ENCODE measurements around the gene ZNF256. TPM values are rescaled to one million over a fixed set of nuclear protein-coding genes. Genes with fewer than 3 reads are reported as not detected.

The ZNF256 gene
- total RNA-seq, 1 donor from 2014 or later: 5.1 TPM

DNA sequence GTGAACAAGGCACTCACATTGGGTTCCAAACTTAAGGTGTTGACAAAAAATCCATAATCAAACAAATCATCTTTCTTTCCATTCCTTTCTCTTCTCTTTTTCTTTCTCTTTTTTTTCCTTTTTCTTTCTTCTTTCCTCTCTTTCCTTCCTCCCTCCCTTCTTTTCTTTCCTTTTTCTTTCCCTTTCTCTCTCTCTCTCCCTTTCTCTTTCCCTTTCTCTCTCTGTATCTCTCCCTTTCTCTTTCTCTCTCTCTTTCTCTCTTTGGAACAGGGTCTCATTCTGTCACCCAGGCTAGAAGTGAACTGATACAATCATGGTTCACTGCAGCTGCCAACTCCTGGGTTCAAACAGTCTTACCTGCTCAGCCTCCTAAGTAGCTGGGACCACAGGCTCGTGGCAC, 14.3 kb upstream of the ZNF256 start:
- H3K27ac Mint-ChIP-seq (ENCODE audit: unreplicated experiment): no peak overlapping the region
- DNase-seq (ENCODE audit: low spot score): no peak
- H3K27me3 Mint-ChIP-seq (ENCODE audit: low read depth): no peaks in the 10 kb centered on the region
- H3K36me3 Mint-ChIP-seq (ENCODE audit: low read depth): peaks cover 33% of the 10 kb centered on the region
- peaks cover 46% of the 10 kb centered on the region for H3K9me3 Mint-ChIP-seq (ENCODE audit: low read depth)
- no peak overlapping the region for H3K4me3 Mint-ChIP-seq (ENCODE audit: unreplicated experiment)
- TF ChIP-seq, protein P1, sequence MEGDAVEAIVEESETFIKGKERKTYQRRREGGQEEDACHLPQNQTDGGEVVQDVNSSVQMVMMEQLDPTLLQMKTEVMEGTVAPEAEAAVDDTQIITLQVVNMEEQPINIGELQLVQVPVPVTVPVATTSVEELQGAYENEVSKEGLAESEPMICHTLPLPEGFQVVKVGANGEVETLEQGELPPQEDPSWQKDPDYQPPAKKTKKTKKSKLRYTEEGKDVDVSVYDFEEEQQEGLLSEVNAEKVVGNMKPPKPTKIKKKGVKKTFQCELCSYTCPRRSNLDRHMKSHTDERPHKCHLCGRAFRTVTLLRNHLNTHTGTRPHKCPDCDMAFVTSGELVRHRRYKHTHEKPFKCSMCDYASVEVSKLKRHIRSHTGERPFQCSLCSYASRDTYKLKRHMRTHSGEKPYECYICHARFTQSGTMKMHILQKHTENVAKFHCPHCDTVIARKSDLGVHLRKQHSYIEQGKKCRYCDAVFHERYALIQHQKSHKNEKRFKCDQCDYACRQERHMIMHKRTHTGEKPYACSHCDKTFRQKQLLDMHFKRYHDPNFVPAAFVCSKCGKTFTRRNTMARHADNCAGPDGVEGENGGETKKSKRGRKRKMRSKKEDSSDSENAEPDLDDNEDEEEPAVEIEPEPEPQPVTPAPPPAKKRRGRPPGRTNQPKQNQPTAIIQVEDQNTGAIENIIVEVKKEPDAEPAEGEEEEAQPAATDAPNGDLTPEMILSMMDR (IDR thresholded peaks at IDR 0.05): no peak
- H3K4me1 Mint-ChIP-seq (ENCODE audit: low read depth): no peaks in the 10 kb centered on the region

DNA sequence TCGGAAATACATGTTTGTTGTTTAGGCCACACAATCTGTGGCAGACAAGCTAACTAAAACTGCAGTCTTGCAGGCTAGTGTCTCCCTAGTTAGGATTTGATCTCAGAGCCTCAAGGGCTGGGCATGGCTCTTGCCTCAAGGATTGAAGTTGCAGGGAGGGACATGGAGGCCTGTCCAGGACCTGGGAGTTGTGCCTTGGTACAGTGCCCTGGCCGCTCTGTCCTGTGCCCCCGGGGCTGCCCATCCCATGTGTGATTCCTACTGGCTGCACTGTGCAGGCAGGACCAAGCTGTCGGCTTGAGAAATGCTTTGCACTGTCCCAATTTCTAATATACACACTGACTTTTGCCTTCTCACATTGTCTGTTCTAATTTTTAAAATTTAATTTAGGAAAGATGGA, 7.5 kb upstream of the ZNF256 start:
- TF ChIP-seq, protein P1 (IDR thresholded peaks at IDR 0.05): no peak
- no peak overlapping the region for H3K27ac Mint-ChIP-seq (ENCODE audit: unreplicated experiment)
- H3K27me3 Mint-ChIP-seq (ENCODE audit: low read depth): no peaks in the 10 kb centered on the region
- H3K4me1 Mint-ChIP-seq (ENCODE audit: low read depth): no peaks in the 10 kb centered on the region
- H3K9me3 Mint-ChIP-seq (ENCODE audit: low read depth): peaks cover 50% of the 10 kb centered on the region
- H3K36me3 Mint-ChIP-seq (ENCODE audit: low read depth): peaks cover 9% of the 10 kb centered on the region
- no peak overlapping the region for H3K4me3 Mint-ChIP-seq (ENCODE audit: unreplicated experiment)
- DNase-seq (ENCODE audit: low spot score): no peak

DNA sequence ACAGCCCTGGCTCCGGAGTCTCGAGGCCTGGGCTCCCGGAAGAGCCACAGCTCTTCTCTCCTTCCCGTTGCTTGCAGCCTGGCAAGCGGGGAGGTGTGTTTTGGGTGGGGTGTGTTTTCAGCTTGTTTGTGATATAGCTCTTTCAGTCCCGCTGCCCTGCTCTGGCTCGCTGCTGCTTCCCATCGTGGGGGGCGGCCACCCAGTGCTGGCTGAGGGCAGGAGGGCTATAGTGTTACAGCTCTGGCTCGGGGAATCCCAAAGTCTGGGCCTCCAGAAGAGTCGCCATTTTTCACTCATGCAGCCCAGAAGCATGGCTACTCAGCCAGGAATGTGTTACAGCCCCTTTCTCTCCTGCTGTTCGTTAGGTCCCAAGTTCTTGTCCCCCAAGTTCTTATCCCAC, 2.2 kb upstream of the ZNF256 start:
- peaks cover 39% of the 10 kb centered on the region for H3K9me3 Mint-ChIP-seq (ENCODE audit: low read depth)
- no peak for DNase-seq (ENCODE audit: low spot score)
- no peak overlapping the region for H3K4me3 Mint-ChIP-seq (ENCODE audit: unreplicated experiment)
- H3K27ac Mint-ChIP-seq (ENCODE audit: unreplicated experiment): no peak overlapping the region
- peaks cover 18% of the 10 kb centered on the region for H3K4me1 Mint-ChIP-seq (ENCODE audit: low read depth)
- H3K36me3 Mint-ChIP-seq (ENCODE audit: low read depth): peaks cover 3% of the 10 kb centered on the region
- H3K27me3 Mint-ChIP-seq (ENCODE audit: low read depth): no peaks in the 10 kb centered on the region
- TF ChIP-seq, protein P1 (IDR thresholded peaks at IDR 0.05): no peak

DNA sequence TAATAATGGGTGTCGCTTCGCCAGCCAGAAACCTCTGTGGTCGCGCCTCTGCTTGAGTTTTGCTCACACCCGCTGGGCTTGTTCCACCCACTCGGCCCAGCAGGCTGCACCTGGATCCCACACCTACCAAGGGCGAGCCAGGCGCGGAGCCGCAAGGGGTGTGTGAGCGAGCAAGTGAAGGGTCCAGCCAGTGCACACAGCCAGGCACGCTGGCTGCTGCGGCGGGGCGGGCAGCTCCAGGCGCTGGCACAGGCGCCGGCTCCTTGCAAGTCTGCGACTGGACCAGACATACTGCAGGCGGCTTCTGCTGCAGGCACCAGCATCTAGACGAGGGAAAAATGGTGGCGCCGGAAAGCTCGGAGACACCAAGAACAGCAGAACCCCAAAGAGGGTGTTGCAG, 1.8 kb upstream of the ZNF256 start:
- H3K4me1 Mint-ChIP-seq (ENCODE audit: low read depth): peaks cover 18% of the 10 kb centered on the region
- H3K27ac Mint-ChIP-seq (ENCODE audit: unreplicated experiment): no peak overlapping the region
- peaks cover 6% of the 10 kb centered on the region for H3K36me3 Mint-ChIP-seq (ENCODE audit: low read depth)
- H3K4me3 Mint-ChIP-seq (ENCODE audit: unreplicated experiment): no peak overlapping the region
- no peak for DNase-seq (ENCODE audit: low spot score)
- no peaks in the 10 kb centered on the region for H3K27me3 Mint-ChIP-seq (ENCODE audit: low read depth)
- TF ChIP-seq, protein P1 (IDR thresholded peaks at IDR 0.05): no peak
- H3K9me3 Mint-ChIP-seq (ENCODE audit: low read depth): peaks cover 36% of the 10 kb centered on the region

DNA sequence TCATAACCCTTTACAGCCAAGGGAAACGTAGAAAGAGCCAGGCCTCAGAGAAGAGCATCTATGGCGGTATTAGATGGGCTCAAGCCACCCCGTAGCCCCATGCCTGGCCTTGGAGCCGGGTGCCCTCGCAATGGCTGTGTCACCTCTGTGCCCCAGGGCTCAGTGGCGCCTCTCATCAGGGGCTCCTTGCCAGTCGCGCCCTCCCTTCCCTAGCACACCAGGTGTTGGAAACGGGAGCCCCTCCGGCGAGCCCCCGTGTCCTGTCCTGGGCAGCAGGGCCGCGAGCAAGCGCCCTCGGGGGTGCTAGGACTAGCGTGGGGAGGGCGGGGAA, 453 bp downstream of the ZNF256 start:
- no peaks in the 10 kb centered on the region for H3K27me3 Mint-ChIP-seq (ENCODE audit: low read depth)
- peaks cover 24% of the 10 kb centered on the region for H3K36me3 Mint-ChIP-seq (ENCODE audit: low read depth)
- TF ChIP-seq, protein P1 (IDR thresholded peaks at IDR 0.05): no peak
- no peak overlapping the region for H3K27ac Mint-ChIP-seq (ENCODE audit: unreplicated experiment)
- peaks cover 46% of the 10 kb centered on the region for H3K9me3 Mint-ChIP-seq (ENCODE audit: low read depth)
- H3K4me3 Mint-ChIP-seq (ENCODE audit: unreplicated experiment): peak overlapping the region; percentile 89
- peaks cover 18% of the 10 kb centered on the region for H3K4me1 Mint-ChIP-seq (ENCODE audit: low read depth)
- no peak for DNase-seq (ENCODE audit: low spot score)

Measured in chondrocyte (in vitro differentiated cells).